IMR-90 (cell line): ENCODE results near the gene ASPN. TPM values are rescaled to one million over a fixed set of nuclear protein-coding genes. Genes with fewer than 3 reads are reported as not detected.

ENCODE experiments used
- ATAC-seq: fragments of 200-7000 bp; cut with Tn5 transposase; 2 replicates; pipeline ENCODE4 v1.9.1; 2020; ENCODE audit warnings: low read depth, mild to moderate bottlenecking, moderate library complexity
- BruUV-seq: library from RNA; stranded (reverse); fragments of 400-500 nt; replicated peaks from 2 replicates; lab custom pipeline; 2021; lab: Mats Ljungman, UMichigan
- CTCF ChIA-PET: fragments of 300-600 bp; formaldehyde crosslinking; extraction: SDS; loops from one replicate; lab custom pipeline; 2021; ENCODE audit warnings: antibody characterized with exemption; lab: Yijun Ruan, JAX
- POLR2A ChIA-PET: fragments of 300-600 bp; sonication (Branson Sonifier 250); formaldehyde crosslinking; loops from one replicate; lab custom pipeline; 2022; ENCODE audit warnings: antibody characterized with exemption; ENCODE audit not compliant: unreplicated experiment; lab: Charles Lee
- DNase-seq: peaks from one replicate; pipeline ENCODE4 v3.0.0; 2013
- H2AFZ ChIP-seq: replicated peaks from 2 replicates; pipeline ENCODE3; 2013; ENCODE audit warnings: low read length, mild to moderate bottlenecking; ENCODE audit not compliant: poor library complexity
- H2AK5ac ChIP-seq: 2 replicates; pipeline ENCODE4 v1.6.1; 2013; ENCODE audit warnings: low read depth, low read length, inconsistent platforms
- H2AK9ac ChIP-seq: replicated peaks from 2 replicates; pipeline ENCODE3; 2013; ENCODE audit warnings: mild to moderate bottlenecking, low read depth, low read length, moderate library complexity; ENCODE audit not compliant: poor library complexity
- H2BK120ac ChIP-seq: 2 replicates; pipeline ENCODE4 v1.6.1; 2013; ENCODE audit warnings: low read depth, low read length, inconsistent platforms
- H2BK15ac ChIP-seq: 3 replicates; pipeline ENCODE4 v1.6.1; 2013; ENCODE audit warnings: low read depth, low read length, inconsistent platforms
- H2BK20ac ChIP-seq: 2 replicates; pipeline ENCODE4 v1.6.1; 2013; ENCODE audit warnings: low read depth, mild to moderate bottlenecking, inconsistent platforms, low read length, moderate library complexity
- H2BK5ac ChIP-seq: 2 replicates; pipeline ENCODE4 v1.6.1; 2013; ENCODE audit warnings: mild to moderate bottlenecking, low read depth, low read length, inconsistent platforms; ENCODE audit not compliant: poor library complexity, severe bottlenecking
- H3K14ac ChIP-seq: replicated peaks from 2 replicates; pipeline ENCODE4 v1.6.1; 2013; ENCODE audit warnings: low read depth, low read length, inconsistent platforms
- H3K18ac ChIP-seq: 2 replicates; pipeline ENCODE4 v1.6.1; 2013; ENCODE audit warnings: low read depth, low read length, control low read depth
- H3K23ac ChIP-seq: 2 replicates; pipeline ENCODE4 v1.6.1; 2013; ENCODE audit warnings: low read depth, low read length, inconsistent platforms
- H3K27ac ChIP-seq: 2 replicates; pipeline ENCODE4 v1.5.1; 2013; ENCODE audit warnings: mild to moderate bottlenecking, control low read depth, low read length; ENCODE audit not compliant: insufficient read depth
- H3K27me3 ChIP-seq: 2 replicates; pipeline ENCODE4 v1.6.1; 2013; ENCODE audit warnings: low read length; ENCODE audit not compliant: control insufficient read depth, insufficient read depth
- H3K36me3 ChIP-seq: 2 replicates; pipeline ENCODE4 v1.6.1; 2013; ENCODE audit warnings: low read length, mixed read lengths; ENCODE audit not compliant: control insufficient read depth, insufficient read depth
- H3K4ac ChIP-seq: 2 replicates; pipeline ENCODE4 v1.6.1; 2013; ENCODE audit warnings: low read depth, low read length, inconsistent platforms
- H3K4me1 ChIP-seq: 2 replicates; pipeline ENCODE4 v1.6.1; 2013; ENCODE audit warnings: low read length, mixed read lengths; ENCODE audit not compliant: control insufficient read depth, insufficient read depth
- H3K4me2 ChIP-seq: 2 replicates; pipeline ENCODE4 v1.6.1; 2013; ENCODE audit warnings: low read depth, mild to moderate bottlenecking, control low read depth, low read length, moderate library complexity
- H3K4me3 ChIP-seq: 2 replicates; pipeline ENCODE4 v1.5.1; 2013; ENCODE audit warnings: low read depth, mild to moderate bottlenecking, control low read depth, low read length, moderate library complexity; ENCODE audit not compliant: insufficient read depth
- H3K56ac ChIP-seq: 2 replicates; pipeline ENCODE4 v1.6.1; 2013; ENCODE audit warnings: low read length, inconsistent platforms; ENCODE audit not compliant: insufficient read depth; ENCODE audit errors: extremely low read depth
- H3K79me1 ChIP-seq, 2 experiments: 2 replicates each; pipeline ENCODE4 v1.6.1; 2013; ENCODE audit warnings: low read length in 2 of 2, inconsistent platforms in 1 of 2, low read depth in 1 of 2
- H3K9ac ChIP-seq: 2 replicates; pipeline ENCODE4 v1.6.1; 2013; ENCODE audit warnings: low read depth, low read length, control low read depth
- H3K9me1 ChIP-seq: 2 replicates; pipeline ENCODE4 v1.6.1; 2013; ENCODE audit warnings: low read length, inconsistent platforms; ENCODE audit not compliant: insufficient read depth
- H3K9me3 ChIP-seq: 2 replicates; pipeline ENCODE4 v1.6.1; 2013; ENCODE audit warnings: low read length; ENCODE audit not compliant: control insufficient read depth, insufficient read depth
- H4K20me1 ChIP-seq: 2 replicates; pipeline ENCODE4 v1.6.1; 2013; ENCODE audit warnings: low read length, inconsistent platforms; ENCODE audit not compliant: insufficient read depth
- H4K5ac ChIP-seq: 2 replicates; pipeline ENCODE4 v1.6.1; 2013; ENCODE audit warnings: mild to moderate bottlenecking, low read depth, low read length, control low read depth
- H4K8ac ChIP-seq, 2 experiments: 2 replicates each; pipeline ENCODE4 v1.6.1; 2013; ENCODE audit warnings: low read depth in 2 of 2, low read length in 2 of 2, control low read depth in 1 of 2, inconsistent platforms in 1 of 2
- H4K91ac ChIP-seq: 2 replicates; pipeline ENCODE4 v1.6.1; 2013; ENCODE audit warnings: low read depth, low read length, inconsistent platforms; ENCODE audit not compliant: insufficient read depth
- NFE2L2 ChIP-seq: fragments of 150-350 bp; IDR thresholded peaks from 2 replicates; pipeline ENCODE4 v1.6.1; 2016; ENCODE audit warnings: low read depth, mild to moderate bottlenecking, low read length
- RAD21 ChIP-seq: IDR thresholded peaks from 2 replicates; pipeline ENCODE4 v1.6.1; 2012; ENCODE audit warnings: low read length, improper control_type of control experiment
- RFX5 ChIP-seq: IDR thresholded peaks from 2 replicates; pipeline ENCODE4 v1.8.0; 2012; ENCODE audit warnings: low read depth, mild to moderate bottlenecking, low read length, moderate library complexity
- WGBS, 2 experiments: methylation state at CpG; one replicate each; pipeline versions ENCODE4 v1.1.5 to v1.1.7; 2013; ENCODE audit warnings: missing lambda C conversion rate in 2 of 2; ENCODE audit not compliant: insufficient read length in 1 of 2; ENCODE audit errors: extremely low coverage in 2 of 2; 5-methylcytosine and 5-hydroxymethylcytosine counted together
- dilution Hi-C: fragments of 300-500 bp; cut with HindIII; formaldehyde crosslinking; loops from one replicate; pipeline ENCODE4 v1.14.3; 2018; ENCODE audit warnings: low sequenced_read_pairs; ENCODE audit not compliant: unreplicated experiment
- in situ Hi-C: fragments of 300-500 bp; cut with MboI; formaldehyde crosslinking; loops from 3 replicates; pipeline ENCODE4 v1.14.3; 2019; ENCODE audit warnings: low sequenced_read_pairs, inconsistent platforms, mixed read lengths
- intact Hi-C: fragments of 100-400 bp; cut with micrococcal nuclease; formaldehyde crosslinking; loops from 2 replicates; pipeline ENCODE4 v1.10.0; 2022
- polyA plus RNA-seq, 3 experiments: library from polyadenylated mRNA; depleted of rRNA; stranded (reverse); fragments of >200 nt; gene quantifications; 2 replicates each; pipeline ENCODE4 v1.2.3, GENCODE V29; 2012; ENCODE audit warnings: low replicate concordance in 1 of 3
- total RNA-seq: library from RNA; depleted of rRNA; stranded (reverse); fragments of >200 nt; gene quantifications from 2 replicates; pipeline ENCODE4 v1.2.3, GENCODE V29; 2012

The ASPN gene
- total and polyA plus RNA-seq, 2 of the 4 experiments (the other 2 are of a cell fraction): under 0.01 to 0.09 TPM

- Histone ChIP-seq H3K14ac (no peak overlapping the region), H3K4me1 (no peaks in the 10 kb centered on the region), H3K4me2 (no peak overlapping the region), H2BK5ac (no peak overlapping the region), H3K18ac (no peak overlapping the region), H3K27ac (no peak overlapping the region), H3K9me3 (no peaks in the 10 kb centered on the region), H2BK120ac (no peak overlapping the region), H4K8ac (no peak overlapping the region), H3K36me3 (no peaks in the 10 kb centered on the region), H3K4ac (no peak overlapping the region), H4K5ac (no peak overlapping the region), H3K9me1 (peaks cover 6% of the 10 kb centered on the region; the same call in 1 of the 2 replicates), H2AFZ (no peak overlapping the region), H4K20me1 (no peaks in the 10 kb centered on the region), H3K56ac (no peak overlapping the region), H2AK5ac (no peak overlapping the region), H3K4me3 (no peak overlapping the region), H4K91ac (no peak overlapping the region), H3K79me1 (no peaks in the 10 kb centered on the region), H2BK20ac (no peak overlapping the region), H3K23ac (no peak overlapping the region), H2BK15ac (no peak overlapping the region), H2AK9ac (no peak overlapping the region), H3K9ac (no peak overlapping the region), H3K27me3 (no peaks in the 10 kb centered on the region)
- WGBS, 2 experiments: no CpG with 5 or more reads among the region's 4 CpGs
- dilution Hi-C loops (no loop called here), intact Hi-C loops (no loop called here), in situ Hi-C loops (no loop called here)
- no peak for ATAC-seq
- CTCF ChIA-PET: no interaction called here
- POLR2A ChIA-PET: no interaction called here
- TF ChIP-seq NFE2L2 (no peak), RFX5 (no peak), RAD21 (no peak)
- no peak for DNase-seq
- BruUV-seq: no TSS peak
Observed at GRCh38 chr9:92457576-92457975, 24.7 kb downstream of the ASPN start.
